Neutrophil (primary cell): Measurements from ENCODE around the gene SIGLEC1.

Experiments
- H3K27ac ChIP-seq: fragments of 200-600 bp; sonication (generic); 2 replicates; pipeline ENCODE4 v1.5.1; 2016; ENCODE audit warnings: mild to moderate bottlenecking, moderate library complexity
- H3K27me3 ChIP-seq: fragments of 200-600 bp; sonication (generic); 2 replicates; pipeline ENCODE4 v1.6.0; 2016; ENCODE audit warnings: mild to moderate bottlenecking
- H3K36me3 ChIP-seq: fragments of 200-600 bp; sonication (generic); 2 replicates; pipeline ENCODE4 v1.5.1; 2017
- H3K4me1 ChIP-seq, 2 experiments: fragments of 200-600 bp in 1 of 2; sonication (generic) in 1 of 2; 1 replicate in 1 of 2; 2 replicates in 1 of 2; pipeline versions ENCODE4 v1.5.1 to v1.6.1; 2013 to 2016; ENCODE audit warnings: low read depth in 1 of 2, low read length in 1 of 2, mild to moderate bottlenecking in 1 of 2, moderate library complexity in 1 of 2; ENCODE audit not compliant: control insufficient read depth in 1 of 2, insufficient read depth in 1 of 2
- H3K4me3 ChIP-seq, 2 experiments: fragments of 200-600 bp in 1 of 2; sonication (generic) in 1 of 2; 1 replicate in 1 of 2; 2 replicates in 1 of 2; pipeline ENCODE4 v1.5.1; 2013 to 2016; ENCODE audit warnings: low read depth in 1 of 2, low read length in 1 of 2, mild to moderate bottlenecking in 1 of 2, moderate library complexity in 1 of 2
- H3K9me3 ChIP-seq: fragments of 200-600 bp; sonication (generic); 2 replicates; pipeline ENCODE4 v1.5.1; 2016
- TF ChIP-seq, protein P1 (sequence below): fragments of 200-600 bp; sonication (generic); IDR thresholded peaks from 2 replicates; pipeline ENCODE4 v1.5.1; 2016; ENCODE audit warnings: antibody characterized with exemption

The SIGLEC1 gene

GRCh38 chr20:3686421-3686820 lies 26.0 kb downstream of the SIGLEC1 start:
- peaks cover 0 to 4% of the 10 kb centered on the region in 2 experiments for H3K4me1 ChIP-seq
- TF ChIP-seq, protein P1, sequence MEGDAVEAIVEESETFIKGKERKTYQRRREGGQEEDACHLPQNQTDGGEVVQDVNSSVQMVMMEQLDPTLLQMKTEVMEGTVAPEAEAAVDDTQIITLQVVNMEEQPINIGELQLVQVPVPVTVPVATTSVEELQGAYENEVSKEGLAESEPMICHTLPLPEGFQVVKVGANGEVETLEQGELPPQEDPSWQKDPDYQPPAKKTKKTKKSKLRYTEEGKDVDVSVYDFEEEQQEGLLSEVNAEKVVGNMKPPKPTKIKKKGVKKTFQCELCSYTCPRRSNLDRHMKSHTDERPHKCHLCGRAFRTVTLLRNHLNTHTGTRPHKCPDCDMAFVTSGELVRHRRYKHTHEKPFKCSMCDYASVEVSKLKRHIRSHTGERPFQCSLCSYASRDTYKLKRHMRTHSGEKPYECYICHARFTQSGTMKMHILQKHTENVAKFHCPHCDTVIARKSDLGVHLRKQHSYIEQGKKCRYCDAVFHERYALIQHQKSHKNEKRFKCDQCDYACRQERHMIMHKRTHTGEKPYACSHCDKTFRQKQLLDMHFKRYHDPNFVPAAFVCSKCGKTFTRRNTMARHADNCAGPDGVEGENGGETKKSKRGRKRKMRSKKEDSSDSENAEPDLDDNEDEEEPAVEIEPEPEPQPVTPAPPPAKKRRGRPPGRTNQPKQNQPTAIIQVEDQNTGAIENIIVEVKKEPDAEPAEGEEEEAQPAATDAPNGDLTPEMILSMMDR: no peak
- H3K27ac ChIP-seq: no peak overlapping the region
- no peaks in the 10 kb centered on the region for H3K9me3 ChIP-seq
- no peaks in the 10 kb centered on the region for H3K36me3 ChIP-seq
- H3K27me3 ChIP-seq: peaks cover 66% of the 10 kb centered on the region
- H3K4me3 ChIP-seq: no peak overlapping the region

GRCh38 chr20:3685341-3685740 lies 27.1 kb downstream of the SIGLEC1 start:
- H3K9me3 ChIP-seq: no peaks in the 10 kb centered on the region
- H3K4me3 ChIP-seq: no peak overlapping the region
- TF ChIP-seq, protein P1: no peak
- H3K27me3 ChIP-seq: peaks cover 77% of the 10 kb centered on the region
- no peak overlapping the region for H3K27ac ChIP-seq
- no peaks in the 10 kb centered on the region for H3K36me3 ChIP-seq
- peaks cover 0 to 4% of the 10 kb centered on the region in 2 experiments for H3K4me1 ChIP-seq

GRCh38 chr20:3681931-3682781 lies 30.2 kb downstream of the SIGLEC1 start, which contains the start of gene ADAM33:
ADAM33 (minus strand) TSS chr20:3682010; CDS start chr20:3682004, 6 bp downstream.
- Histone ChIP-seq H3K4me3 (peak within 1 kb of the TSS in 1 of 2 experiments; percentile 7), H3K27me3 (peaks cover 96% of the 10 kb centered on the region)

GRCh38 chr20:3681352-3681930 lies 31.0 kb downstream of the SIGLEC1 start:
- H3K27me3 ChIP-seq: peaks cover 96% of the 10 kb centered on the region
- no peaks in the 10 kb centered on the region for H3K9me3 ChIP-seq
- no peak overlapping the region for H3K4me3 ChIP-seq
- no peaks in the 10 kb centered on the region for H3K36me3 ChIP-seq
- TF ChIP-seq, protein P1: no peak
- no peak overlapping the region for H3K27ac ChIP-seq
- H3K4me1 ChIP-seq: peaks cover 0 to 8% of the 10 kb centered on the region in 2 experiments

More at GRCh38 chr20:3681931-3682781, 30.2 kb downstream of the SIGLEC1 start, which contains the start of gene ADAM33:
- Histone ChIP-seq H3K27ac (no peak within 1 kb of the TSS), H3K36me3 (no peaks in the 10 kb centered on the region), H3K4me1 (peaks cover 0 to 4% of the 10 kb centered on the region in 2 experiments), H3K9me3 (no peaks in the 10 kb centered on the region)
- TF ChIP-seq, protein P1: no peak

- no peaks in the 10 kb centered on the region for H3K36me3 ChIP-seq
- TF ChIP-seq, protein P1: no peak
- H3K4me1 ChIP-seq: peaks cover 0 to 8% of the 10 kb centered on the region in 2 experiments
- H3K27ac ChIP-seq: no peak overlapping the region
- peaks cover 96% of the 10 kb centered on the region for H3K27me3 ChIP-seq
- H3K4me3 ChIP-seq: no peak overlapping the region
- H3K9me3 ChIP-seq: no peaks in the 10 kb centered on the region
These were observed 31.6 kb downstream of the SIGLEC1 start for GRCh38 chr20:3680701-3681351.
